Vagina (tissue), 2 donors: ENCODE results near the gene SLC19A1. TPM values are rescaled to one million over a fixed set of nuclear protein-coding genes. Genes with fewer than 3 reads are reported as not detected.

Experiments used
- DNase-seq, 2 donors: peaks; one replicate each; pipeline ENCODE4 v3.0.0-alpha.2; 2017; ENCODE audit errors: extremely low spot score in 2 of 2
- H3K27ac ChIP-seq: fragments of 200-600 bp; sonication (generic); one replicate; pipeline ENCODE4 v1.5.1; 2019
- H3K27me3 ChIP-seq: fragments of 200-600 bp; sonication (generic); one replicate; pipeline ENCODE4 v1.5.1; 2019
- H3K36me3 ChIP-seq, 2 donors: fragments of 200-600 bp; sonication (generic); one replicate each; pipeline ENCODE4 v1.5.1; 2017 to 2019
- H3K4me1 ChIP-seq: fragments of 200-600 bp; sonication (generic); one replicate; pipeline ENCODE4 v1.5.1; 2019
- H3K4me3 ChIP-seq, 2 donors: fragments of 200-600 bp; sonication (generic); 1 replicate in 1 of 2; 2 replicates in 1 of 2; pipeline ENCODE4 v1.5.1; 2016 to 2019
- H3K9me3 ChIP-seq: fragments of 200-600 bp; sonication (generic); one replicate; pipeline ENCODE4 v1.5.1; 2019
- POLR2A ChIP-seq, 2 donors: fragments of 450-650 bp; IDR thresholded peaks; one replicate each; pipeline ENCODE4 v1.6.1; 2017; ENCODE audit warnings: antibody characterized with exemption in 2 of 2, mild to moderate bottlenecking in 2 of 2, moderate library complexity in 2 of 2
- POLR2AphosphoS5 ChIP-seq, 2 donors: sonication (generic); formaldehyde crosslinking; IDR thresholded peaks; one replicate each; pipeline ENCODE4 v1.9.0; 2017; ENCODE audit warnings: antibody characterized with exemption in 2 of 2, mild to moderate bottlenecking in 2 of 2, low read depth in 1 of 2; ENCODE audit not compliant: insufficient read depth in 1 of 2
- intact Hi-C: fragments of 100-400 bp; cut with DNase I; formaldehyde crosslinking; loops from one replicate; pipeline ENCODE4 v1.15.1; 2023
- total RNA-seq: library from RNA; depleted of rRNA; stranded (reverse); fragments of >200 nt; gene quantifications from one replicate; pipeline ENCODE4 v1.2.3, GENCODE V29; 2016
- TF ChIP-seq, protein P1 (sequence below), 3 experiments: fragments of 450-650 bp in 2 of 3; fragments of 200-600 bp in 1 of 3; sonication (generic) in 1 of 3; IDR thresholded peaks; one replicate each; pipeline ENCODE4 v1.5.1; 2017 to 2019; ENCODE audit warnings: antibody characterized with exemption in 3 of 3, mild to moderate bottlenecking in 2 of 3, moderate library complexity in 2 of 3

The SLC19A1 gene
- total RNA-seq, 1 donor from 2014 or later: 4.9 TPM

DNA sequence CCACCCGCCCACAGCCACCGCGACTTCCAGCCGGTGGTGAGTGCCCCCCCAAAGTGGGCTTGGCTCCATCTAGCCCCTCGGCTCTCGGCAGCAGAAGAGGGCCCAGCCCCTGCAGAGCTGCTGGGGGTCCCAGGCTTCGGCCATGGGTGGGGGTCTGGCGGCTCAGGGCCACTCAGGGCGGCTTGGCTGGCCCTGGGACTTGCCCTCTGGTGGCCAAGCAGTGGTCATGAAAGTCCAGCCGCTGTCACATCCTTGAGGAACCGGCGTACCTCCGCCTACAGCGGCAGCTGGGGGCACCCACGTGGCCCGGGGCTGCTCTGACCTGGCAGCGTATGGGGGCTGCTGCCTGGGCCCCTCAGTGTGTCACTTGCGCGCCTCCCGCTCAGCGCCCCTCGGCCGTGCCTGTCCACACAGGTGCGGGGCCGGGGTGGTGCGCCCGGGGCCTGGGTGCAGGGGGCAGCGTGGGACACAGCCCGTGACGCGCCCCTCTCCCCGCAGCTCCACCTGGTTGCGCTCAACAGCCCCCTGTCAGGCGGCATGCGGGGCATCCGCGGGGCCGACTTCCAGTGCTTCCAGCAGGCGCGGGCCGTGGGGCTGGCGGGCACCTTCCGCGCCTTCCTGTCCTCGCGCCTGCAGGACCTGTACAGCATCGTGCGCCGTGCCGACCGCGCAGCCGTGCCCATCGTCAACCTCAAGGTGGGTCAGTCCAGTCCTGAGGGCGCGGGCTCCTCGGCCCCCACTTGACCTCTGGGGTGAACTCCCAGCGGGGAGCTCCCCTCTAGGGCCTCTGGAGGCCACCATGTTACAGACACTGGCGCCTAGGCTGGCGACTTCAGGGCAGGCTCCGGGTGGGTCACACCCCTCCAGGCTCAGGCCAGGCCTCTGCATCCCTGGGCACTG lies 32.4 kb downstream of the SLC19A1 start:
- no peak overlapping the region for H3K4me3 ChIP-seq
- no peak overlapping the region for H3K27ac ChIP-seq
- no peaks in the 10 kb centered on the region for H3K4me1 ChIP-seq
- no peak for TF ChIP-seq POLR2A (IDR thresholded peaks at IDR 0.05)
- TF ChIP-seq, protein P1, sequence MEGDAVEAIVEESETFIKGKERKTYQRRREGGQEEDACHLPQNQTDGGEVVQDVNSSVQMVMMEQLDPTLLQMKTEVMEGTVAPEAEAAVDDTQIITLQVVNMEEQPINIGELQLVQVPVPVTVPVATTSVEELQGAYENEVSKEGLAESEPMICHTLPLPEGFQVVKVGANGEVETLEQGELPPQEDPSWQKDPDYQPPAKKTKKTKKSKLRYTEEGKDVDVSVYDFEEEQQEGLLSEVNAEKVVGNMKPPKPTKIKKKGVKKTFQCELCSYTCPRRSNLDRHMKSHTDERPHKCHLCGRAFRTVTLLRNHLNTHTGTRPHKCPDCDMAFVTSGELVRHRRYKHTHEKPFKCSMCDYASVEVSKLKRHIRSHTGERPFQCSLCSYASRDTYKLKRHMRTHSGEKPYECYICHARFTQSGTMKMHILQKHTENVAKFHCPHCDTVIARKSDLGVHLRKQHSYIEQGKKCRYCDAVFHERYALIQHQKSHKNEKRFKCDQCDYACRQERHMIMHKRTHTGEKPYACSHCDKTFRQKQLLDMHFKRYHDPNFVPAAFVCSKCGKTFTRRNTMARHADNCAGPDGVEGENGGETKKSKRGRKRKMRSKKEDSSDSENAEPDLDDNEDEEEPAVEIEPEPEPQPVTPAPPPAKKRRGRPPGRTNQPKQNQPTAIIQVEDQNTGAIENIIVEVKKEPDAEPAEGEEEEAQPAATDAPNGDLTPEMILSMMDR (IDR thresholded peaks at IDR 0.05): no peak
- TF ChIP-seq POLR2AphosphoS5 (IDR thresholded peaks at IDR 0.05; ENCODE audit: insufficient read depth in 1 of 2, low read depth in 1 of 2): no peak
- no peak for DNase-seq
- H3K27me3 ChIP-seq: no peaks in the 10 kb centered on the region
- no peaks in the 10 kb centered on the region for H3K9me3 ChIP-seq
- H3K36me3 ChIP-seq: peaks cover 0 to 19% of the 10 kb centered on the region in 2 donors
- intact Hi-C loops: no loop called here

- Histone ChIP-seq H3K4me1 (no peaks in the 10 kb centered on the region), H3K4me3 (no peak overlapping the region), H3K27ac (no peak overlapping the region), H3K36me3 (peaks cover 0 to 19% of the 10 kb centered on the region in 2 donors), H3K9me3 (no peaks in the 10 kb centered on the region), H3K27me3 (no peaks in the 10 kb centered on the region)
- no peak for DNase-seq
- no peak for TF ChIP-seq POLR2AphosphoS5 (IDR thresholded peaks at IDR 0.05; ENCODE audit: insufficient read depth in 1 of 2, low read depth in 1 of 2)
- TF ChIP-seq, protein P1 (IDR thresholded peaks at IDR 0.05): no peak
- TF ChIP-seq POLR2A (IDR thresholded peaks at IDR 0.05): no peak
- intact Hi-C loops: no loop called here
These were observed 33.4 kb downstream of the SLC19A1 start for GRCh38 chr21:45508607-45509565.

DNA sequence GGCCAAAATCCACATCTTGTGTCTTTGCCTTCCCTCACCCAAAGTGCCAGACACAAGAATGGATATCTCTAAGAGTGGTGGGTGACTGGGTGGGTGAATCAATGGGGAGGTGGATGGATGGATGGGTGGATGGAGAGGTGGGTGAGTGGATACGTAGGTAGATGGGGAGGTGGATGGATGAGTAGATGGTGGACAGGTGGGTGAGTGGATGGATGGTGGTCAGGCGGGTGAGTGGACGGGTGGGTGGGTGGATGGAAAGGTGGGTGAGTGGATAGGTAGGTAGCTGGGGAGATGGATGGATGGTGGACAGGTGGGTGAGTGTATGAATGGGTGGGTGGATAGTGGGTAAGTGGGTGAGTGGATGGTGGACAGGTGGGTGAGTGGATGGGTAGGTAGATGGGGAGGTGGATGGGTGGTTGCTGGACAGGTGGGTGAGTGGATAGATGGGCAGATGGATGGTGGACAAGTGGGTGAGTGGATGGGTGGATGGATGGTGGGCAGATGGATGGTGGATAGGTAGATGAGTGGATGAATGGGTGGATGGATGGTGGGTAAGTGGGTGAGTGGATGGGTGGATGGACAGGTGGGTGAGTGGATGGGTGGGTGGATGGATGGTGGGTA lies 34.2 kb downstream of the SLC19A1 start:
- Histone ChIP-seq H3K4me3 (no peak overlapping the region), H3K9me3 (no peaks in the 10 kb centered on the region), H3K36me3 (peaks cover 0 to 19% of the 10 kb centered on the region in 2 donors), H3K27ac (no peak overlapping the region), H3K27me3 (no peaks in the 10 kb centered on the region), H3K4me1 (no peaks in the 10 kb centered on the region)
- DNase-seq: no peak
- intact Hi-C loops: no loop called here
- TF ChIP-seq, protein P1 (IDR thresholded peaks at IDR 0.05): no peak

DNA sequence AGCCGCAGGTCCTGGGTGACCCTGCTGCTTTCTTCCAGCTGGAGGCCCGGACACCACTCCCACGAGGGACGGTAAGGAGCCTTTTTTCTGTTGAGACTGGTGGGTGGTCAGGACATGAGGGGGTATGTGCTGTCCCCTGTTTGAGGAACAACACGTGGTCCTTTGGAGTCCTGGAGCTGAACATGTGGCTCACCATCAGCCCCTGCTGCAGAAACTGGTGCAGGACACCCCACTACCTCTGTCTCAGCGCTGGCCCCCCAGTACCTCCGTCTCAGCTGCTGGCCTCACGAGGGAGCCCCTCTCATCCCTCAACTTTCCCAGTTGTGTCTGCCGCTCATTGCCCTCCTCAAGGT lies 34.7 kb downstream of the SLC19A1 start:
- intact Hi-C loops: no loop called here
- DNase-seq: no peak
- no peaks in the 10 kb centered on the region for H3K27me3 ChIP-seq
- no peak overlapping the region for H3K27ac ChIP-seq
- no peaks in the 10 kb centered on the region for H3K9me3 ChIP-seq
- peaks cover 0 to 18% of the 10 kb centered on the region in 2 donors for H3K36me3 ChIP-seq
- TF ChIP-seq POLR2AphosphoS5 (IDR thresholded peaks at IDR 0.05; ENCODE audit: insufficient read depth in 1 of 2, low read depth in 1 of 2): no peak
- no peak for TF ChIP-seq POLR2A (IDR thresholded peaks at IDR 0.05)
- TF ChIP-seq, protein P1 (IDR thresholded peaks at IDR 0.05): no peak
- H3K4me1 ChIP-seq: no peaks in the 10 kb centered on the region
- H3K4me3 ChIP-seq: no peak overlapping the region
